ENCODE measurements around the gene UBE2G1. TPM values are rescaled to one million over a fixed set of nuclear protein-coding genes. Genes with fewer than 3 reads are reported as not detected.

Gene UBE2G1
- total and polyA plus RNA-seq, 10 of the 15 experiments (the other 5 are each of a cell fraction or from before 2014, with no cell fraction given) = 24.4 to 139 (median 77.4) TPM

DNA sequence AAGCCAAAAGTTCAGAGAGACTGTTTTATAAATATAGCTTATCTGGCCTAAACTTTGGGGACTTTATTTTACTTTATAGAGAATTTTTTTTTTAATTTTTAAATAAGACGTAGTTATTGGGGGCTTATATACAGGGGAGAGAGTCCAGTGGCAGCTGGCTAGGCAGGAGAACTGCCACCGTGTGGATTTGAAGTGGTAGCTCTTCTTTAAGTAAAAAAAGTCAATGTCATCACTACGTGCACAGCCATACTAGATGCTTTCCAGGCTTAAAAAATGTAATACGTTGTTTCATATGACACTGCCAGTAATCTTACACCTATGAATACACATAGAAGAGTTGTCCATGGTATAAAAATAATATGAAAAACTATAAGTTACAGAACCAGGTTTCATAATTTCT lies 70.8 kb downstream of the UBE2G1 start (continued):
- no peak for TF ChIP-seq ELK1 (IDR thresholded peaks at IDR 0.05; ENCODE audit: low read depth, low read length)
- TF ChIP-seq, protein P1, sequence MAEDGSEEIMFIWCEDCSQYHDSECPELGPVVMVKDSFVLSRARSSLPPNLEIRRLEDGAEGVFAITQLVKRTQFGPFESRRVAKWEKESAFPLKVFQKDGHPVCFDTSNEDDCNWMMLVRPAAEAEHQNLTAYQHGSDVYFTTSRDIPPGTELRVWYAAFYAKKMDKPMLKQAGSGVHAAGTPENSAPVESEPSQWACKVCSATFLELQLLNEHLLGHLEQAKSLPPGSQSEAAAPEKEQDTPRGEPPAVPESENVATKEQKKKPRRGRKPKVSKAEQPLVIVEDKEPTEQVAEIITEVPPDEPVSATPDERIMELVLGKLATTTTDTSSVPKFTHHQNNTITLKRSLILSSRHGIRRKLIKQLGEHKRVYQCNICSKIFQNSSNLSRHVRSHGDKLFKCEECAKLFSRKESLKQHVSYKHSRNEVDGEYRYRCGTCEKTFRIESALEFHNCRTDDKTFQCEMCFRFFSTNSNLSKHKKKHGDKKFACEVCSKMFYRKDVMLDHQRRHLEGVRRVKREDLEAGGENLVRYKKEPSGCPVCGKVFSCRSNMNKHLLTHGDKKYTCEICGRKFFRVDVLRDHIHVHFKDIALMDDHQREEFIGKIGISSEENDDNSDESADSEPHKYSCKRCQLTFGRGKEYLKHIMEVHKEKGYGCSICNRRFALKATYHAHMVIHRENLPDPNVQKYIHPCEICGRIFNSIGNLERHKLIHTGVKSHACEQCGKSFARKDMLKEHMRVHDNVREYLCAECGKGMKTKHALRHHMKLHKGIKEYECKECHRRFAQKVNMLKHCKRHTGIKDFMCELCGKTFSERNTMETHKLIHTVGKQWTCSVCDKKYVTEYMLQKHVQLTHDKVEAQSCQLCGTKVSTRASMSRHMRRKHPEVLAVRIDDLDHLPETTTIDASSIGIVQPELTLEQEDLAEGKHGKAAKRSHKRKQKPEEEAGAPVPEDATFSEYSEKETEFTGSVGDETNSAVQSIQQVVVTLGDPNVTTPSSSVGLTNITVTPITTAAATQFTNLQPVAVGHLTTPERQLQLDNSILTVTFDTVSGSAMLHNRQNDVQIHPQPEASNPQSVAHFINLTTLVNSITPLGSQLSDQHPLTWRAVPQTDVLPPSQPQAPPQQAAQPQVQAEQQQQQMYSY (CRISPR knock-in tag; IDR thresholded peaks at IDR 0.05) = no peak
- TF ChIP-seq, protein P2, sequence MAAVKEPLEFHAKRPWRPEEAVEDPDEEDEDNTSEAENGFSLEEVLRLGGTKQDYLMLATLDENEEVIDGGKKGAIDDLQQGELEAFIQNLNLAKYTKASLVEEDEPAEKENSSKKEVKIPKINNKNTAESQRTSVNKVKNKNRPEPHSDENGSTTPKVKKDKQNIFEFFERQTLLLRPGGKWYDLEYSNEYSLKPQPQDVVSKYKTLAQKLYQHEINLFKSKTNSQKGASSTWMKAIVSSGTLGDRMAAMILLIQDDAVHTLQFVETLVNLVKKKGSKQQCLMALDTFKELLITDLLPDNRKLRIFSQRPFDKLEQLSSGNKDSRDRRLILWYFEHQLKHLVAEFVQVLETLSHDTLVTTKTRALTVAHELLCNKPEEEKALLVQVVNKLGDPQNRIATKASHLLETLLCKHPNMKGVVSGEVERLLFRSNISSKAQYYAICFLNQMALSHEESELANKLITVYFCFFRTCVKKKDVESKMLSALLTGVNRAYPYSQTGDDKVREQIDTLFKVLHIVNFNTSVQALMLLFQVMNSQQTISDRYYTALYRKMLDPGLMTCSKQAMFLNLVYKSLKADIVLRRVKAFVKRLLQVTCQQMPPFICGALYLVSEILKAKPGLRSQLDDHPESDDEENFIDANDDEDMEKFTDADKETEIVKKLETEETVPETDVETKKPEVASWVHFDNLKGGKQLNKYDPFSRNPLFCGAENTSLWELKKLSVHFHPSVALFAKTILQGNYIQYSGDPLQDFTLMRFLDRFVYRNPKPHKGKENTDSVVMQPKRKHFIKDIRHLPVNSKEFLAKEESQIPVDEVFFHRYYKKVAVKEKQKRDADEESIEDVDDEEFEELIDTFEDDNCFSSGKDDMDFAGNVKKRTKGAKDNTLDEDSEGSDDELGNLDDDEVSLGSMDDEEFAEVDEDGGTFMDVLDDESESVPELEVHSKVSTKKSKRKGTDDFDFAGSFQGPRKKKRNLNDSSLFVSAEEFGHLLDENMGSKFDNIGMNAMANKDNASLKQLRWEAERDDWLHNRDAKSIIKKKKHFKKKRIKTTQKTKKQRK (IDR thresholded peaks at IDR 0.05; ENCODE audit: low read depth, low read length) = no peak
- TF ChIP-seq EGR1 (IDR thresholded peaks at IDR 0.05; ENCODE audit: borderline replicate concordance in 1 of 2, low read depth in 2 of 2, low read length in 2 of 2) = no peak
- TF ChIP-seq LARP7 (IDR thresholded peaks at IDR 0.05) = no peak
- no peak for TF ChIP-seq PBX3 (IDR thresholded peaks at IDR 0.05; ENCODE audit: insufficient replicate concordance, low read depth, low read length)
- TF ChIP-seq ZZZ3 (IDR thresholded peaks at IDR 0.05; ENCODE audit: control insufficient read depth, insufficient read length, low read depth) = no peak
- no peak for TF ChIP-seq RAD51 (IDR thresholded peaks at IDR 0.05)
